GM10847 (cell line): Measurements from ENCODE around the gene PALLD.

ENCODE experiments used
- POLR2A ChIP-seq: IDR thresholded peaks from 2 replicates; pipeline ENCODE4 v1.6.1; 2011; ENCODE audit not compliant: insufficient read length; ENCODE audit errors: extremely low read depth

PALLD gene

GRCh38 chr4:168879188-168879587 is 382.3 kb downstream of the PALLD start:
- no peak for TF ChIP-seq POLR2A

- no peak for TF ChIP-seq POLR2A
These were observed 383.3 kb downstream of the PALLD start for GRCh38 chr4:168880072-168880675.

GRCh38 chr4:168880811-168881595 is 384.2 kb downstream of the PALLD start:
- no peak for TF ChIP-seq POLR2A

GRCh38 chr4:168881781-168882420 is 385.0 kb downstream of the PALLD start:
- TF ChIP-seq POLR2A, result no peak

GRCh38 chr4:168882650-168883233 is 385.9 kb downstream of the PALLD start:
- no peak for TF ChIP-seq POLR2A

GRCh38 chr4:168883513-168883912 is 386.7 kb downstream of the PALLD start:
- no peak for TF ChIP-seq POLR2A

GRCh38 chr4:168884251-168885124 is 387.6 kb downstream of the PALLD start:
- no peak for TF ChIP-seq POLR2A

- TF ChIP-seq POLR2A, result no peak
These were observed 388.5 kb downstream of the PALLD start for GRCh38 chr4:168885400-168885799.

GRCh38 chr4:168886351-168886750 is 389.5 kb downstream of the PALLD start:
- TF ChIP-seq POLR2A, result no peak

- no peak for TF ChIP-seq POLR2A
These were observed 391.0 kb downstream of the PALLD start for GRCh38 chr4:168887809-168888208.

- TF ChIP-seq POLR2A, result no peak
These were observed 391.9 kb downstream of the PALLD start for GRCh38 chr4:168888715-168889215.

GRCh38 chr4:168891086-168891485 is 394.2 kb downstream of the PALLD start:
- TF ChIP-seq POLR2A, result no peak

GRCh38 chr4:168891688-168892087 is 394.8 kb downstream of the PALLD start:
- TF ChIP-seq POLR2A, result no peak

- TF ChIP-seq POLR2A, result no peak
These were observed 395.6 kb downstream of the PALLD start for GRCh38 chr4:168892475-168892874.

GRCh38 chr4:168893205-168893604 is 396.4 kb downstream of the PALLD start:
- no peak for TF ChIP-seq POLR2A
